ELR (cell line): ENCODE measurements around the gene TBL3.
"Not testable (repeated sequence)": the region's sequence is repeated elsewhere in the genome, so short reads cannot be mapped to it uniquely, and the experiment has no call there.

ENCODE experiments used
- DNase-seq: peaks from one replicate; pipeline ENCODE4 v3.0.0-alpha.2; 2015; ENCODE audit warnings: low read depth

Gene TBL3

DNA sequence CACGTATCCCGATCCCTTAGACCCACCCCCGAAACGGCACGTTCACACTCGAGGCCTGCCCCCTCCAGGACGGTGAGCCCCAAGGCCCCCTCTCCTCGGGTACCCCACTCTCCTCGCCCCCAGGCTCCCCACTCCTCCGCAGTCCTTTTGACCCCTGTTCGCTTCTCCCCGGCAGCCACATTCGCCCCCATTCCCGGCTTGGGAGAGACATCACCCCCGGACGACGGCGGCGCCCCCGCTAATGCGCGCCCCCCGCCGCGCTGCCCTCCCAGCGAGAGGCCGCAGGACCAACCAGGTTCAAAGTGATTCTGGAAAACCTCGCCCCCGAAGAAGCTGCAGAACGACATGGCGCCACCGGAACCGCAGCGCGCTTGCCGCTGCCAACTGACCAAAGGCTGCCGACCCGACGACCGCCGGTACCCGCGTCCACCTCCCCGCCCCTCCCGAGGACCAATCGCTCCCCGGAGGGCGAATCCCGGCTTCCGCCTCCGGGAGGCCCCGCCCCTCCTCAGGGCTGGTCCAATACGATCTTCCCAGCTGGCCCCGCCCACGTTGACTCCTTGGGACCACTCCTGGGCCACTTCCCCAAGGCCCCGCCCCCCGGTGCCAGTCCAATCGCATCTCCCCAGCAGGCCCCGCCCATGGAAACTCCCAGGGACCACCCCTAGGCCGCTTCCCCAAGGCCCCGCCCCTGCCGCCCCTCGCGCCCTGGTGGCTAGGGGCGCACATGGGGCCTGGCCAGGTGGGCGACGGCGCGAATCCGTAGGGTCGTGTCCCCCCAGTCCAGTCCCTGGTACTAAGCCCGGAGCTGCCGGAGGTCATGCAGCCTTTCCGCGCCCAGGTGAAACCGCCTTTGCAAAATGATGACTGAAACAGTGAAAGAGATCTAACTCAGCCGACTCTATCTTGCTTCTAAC lies 28.8 kb upstream of the TBL3 start, which contains the start of gene MSRB1:
TSS of gene MSRB1 (minus strand) at position 390 of the 917 bp plus-strand sequence. CDS start at position 347, 43 bp downstream.
- DNase-seq: peak; percentile 99

DNA sequence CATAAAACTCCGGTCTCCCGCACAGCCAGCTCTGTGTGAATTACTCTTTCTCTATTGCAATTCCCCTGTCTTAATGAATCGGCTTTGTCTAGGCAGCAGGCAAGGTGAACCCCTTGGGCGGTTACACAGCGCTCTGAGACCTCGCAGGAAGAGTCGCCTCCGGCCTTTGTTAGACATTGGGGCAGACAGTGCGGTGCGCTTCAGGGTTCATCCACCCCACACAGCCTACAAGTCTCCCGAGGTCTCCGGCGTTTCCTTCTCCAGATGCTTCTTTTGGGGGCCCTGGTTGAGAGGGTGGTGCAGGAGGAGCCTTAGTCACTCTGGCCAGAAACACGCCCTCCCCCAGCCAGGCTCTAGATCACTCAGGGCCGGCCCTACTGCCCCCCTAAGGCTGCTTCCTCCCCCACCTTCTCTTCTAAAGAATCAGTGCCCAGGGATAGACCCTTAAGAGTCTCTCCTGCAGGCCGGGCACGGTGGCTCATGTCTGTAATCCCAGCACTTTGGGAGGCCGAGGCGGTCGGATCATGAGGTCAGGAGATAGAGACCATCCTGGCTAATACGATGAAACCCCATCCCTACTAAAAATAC lies 27.1 kb upstream of the TBL3 start:
- no peak for DNase-seq

GRCh38 chr16:1945559-1946391 lies 26.1 kb upstream of the TBL3 start:
- DNase-seq: no peak

GRCh38 chr16:1946495-1947368 lies 25.1 kb upstream of the TBL3 start:
- no peak for DNase-seq

- DNase-seq: no peak
Measured at GRCh38 chr16:1947369-1947670, 24.5 kb upstream of the TBL3 start.

DNA sequence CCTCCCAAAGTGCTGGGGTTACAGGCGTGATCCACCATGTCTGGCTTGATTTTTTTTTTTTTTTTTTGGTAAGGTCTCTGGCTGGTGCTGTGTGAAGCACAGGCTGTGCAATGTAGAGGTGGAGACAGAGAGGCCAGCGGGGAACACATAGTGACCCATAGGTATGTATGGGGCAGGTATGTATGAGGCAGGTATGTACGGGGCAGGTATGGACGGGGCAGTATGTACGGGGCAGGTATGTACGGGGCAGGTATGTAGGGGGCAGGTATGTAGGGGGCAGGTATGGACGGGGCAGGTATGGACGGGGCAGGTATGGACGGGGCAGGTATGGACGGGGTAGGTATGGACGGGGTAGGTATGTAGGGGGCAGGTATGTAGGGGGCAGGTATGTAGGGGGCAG lies 22.3 kb upstream of the TBL3 start:
- DNase-seq: no peak

GRCh38 chr16:1950047-1950446 lies 21.8 kb upstream of the TBL3 start:
- DNase-seq: no peak

- DNase-seq: no peak
Measured at GRCh38 chr16:1950559-1950958, 21.3 kb upstream of the TBL3 start.

DNA sequence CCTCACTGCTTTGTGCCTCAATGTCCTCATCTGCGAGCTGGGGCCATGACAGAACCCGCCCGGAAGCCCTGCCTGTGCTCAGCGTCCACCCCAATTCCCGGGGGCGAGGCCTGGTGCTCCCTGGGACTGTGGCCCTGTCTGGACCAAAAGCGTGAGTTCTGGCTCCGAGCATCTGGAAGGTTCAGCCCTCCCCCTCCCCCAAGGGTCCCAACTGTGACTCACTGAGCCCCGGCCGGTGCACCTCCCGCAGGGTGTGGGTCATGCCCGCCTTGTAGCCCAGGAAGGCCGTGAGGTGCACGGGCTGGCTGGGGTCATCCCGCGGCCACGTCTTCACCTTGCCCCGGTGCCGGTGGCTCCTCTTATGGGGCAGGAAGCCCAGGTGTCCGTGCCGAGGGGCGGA lies 18.1 kb upstream of the TBL3 start:
- no peak for DNase-seq

GRCh38 chr16:1957434-1958142 lies 14.3 kb upstream of the TBL3 start:
- DNase-seq: not testable (repeated sequence)

- DNase-seq: not testable (repeated sequence)
Measured at GRCh38 chr16:1958143-1958491, 13.7 kb upstream of the TBL3 start.

GRCh38 chr16:1958715-1959268 lies 13.1 kb upstream of the TBL3 start:
- no peak for DNase-seq

DNA sequence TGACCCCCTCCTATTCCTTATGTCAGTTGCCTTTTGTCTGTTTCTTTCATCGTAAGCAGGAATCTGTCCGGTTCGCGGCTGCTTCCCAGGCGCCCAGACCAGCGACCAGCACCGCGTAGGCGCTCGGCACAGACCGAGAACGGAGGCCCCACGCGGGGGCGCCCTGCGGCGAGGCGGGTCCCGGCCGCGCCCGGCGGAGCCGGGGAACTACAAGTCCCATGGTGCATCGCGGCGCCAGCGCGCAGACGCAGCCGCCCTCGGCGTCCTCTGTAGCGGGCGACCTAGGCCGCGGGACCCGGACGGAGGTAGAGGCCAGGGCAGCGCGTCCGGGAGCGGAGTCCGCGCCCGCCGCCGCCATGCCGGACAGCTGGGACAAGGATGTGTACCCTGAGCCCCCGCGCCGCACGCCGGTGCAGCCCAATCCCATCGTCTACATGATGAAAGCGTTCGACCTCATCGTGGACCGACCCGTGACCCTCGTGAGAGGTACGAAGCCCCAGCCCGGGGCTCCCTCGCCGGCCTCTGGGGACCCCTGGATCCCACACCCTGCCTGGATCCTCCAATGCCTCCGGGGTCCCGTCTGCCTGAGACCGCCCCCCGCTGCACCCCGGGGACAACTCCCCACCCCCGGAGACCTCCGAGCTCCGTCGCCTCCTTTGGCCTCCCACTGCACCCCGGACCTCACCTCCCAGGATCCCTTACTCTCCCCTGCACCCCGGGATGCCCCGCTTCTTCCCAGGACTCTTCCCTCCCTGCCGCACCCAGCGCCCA lies 12.4 kb upstream of the TBL3 start, which contains the start of gene NDUFB10:
TSS of gene NDUFB10 (plus strand) at position 270 of the 771 bp plus-strand sequence. CDS start at position 357, 87 bp downstream.
- peak; percentile 92 for DNase-seq

DNA sequence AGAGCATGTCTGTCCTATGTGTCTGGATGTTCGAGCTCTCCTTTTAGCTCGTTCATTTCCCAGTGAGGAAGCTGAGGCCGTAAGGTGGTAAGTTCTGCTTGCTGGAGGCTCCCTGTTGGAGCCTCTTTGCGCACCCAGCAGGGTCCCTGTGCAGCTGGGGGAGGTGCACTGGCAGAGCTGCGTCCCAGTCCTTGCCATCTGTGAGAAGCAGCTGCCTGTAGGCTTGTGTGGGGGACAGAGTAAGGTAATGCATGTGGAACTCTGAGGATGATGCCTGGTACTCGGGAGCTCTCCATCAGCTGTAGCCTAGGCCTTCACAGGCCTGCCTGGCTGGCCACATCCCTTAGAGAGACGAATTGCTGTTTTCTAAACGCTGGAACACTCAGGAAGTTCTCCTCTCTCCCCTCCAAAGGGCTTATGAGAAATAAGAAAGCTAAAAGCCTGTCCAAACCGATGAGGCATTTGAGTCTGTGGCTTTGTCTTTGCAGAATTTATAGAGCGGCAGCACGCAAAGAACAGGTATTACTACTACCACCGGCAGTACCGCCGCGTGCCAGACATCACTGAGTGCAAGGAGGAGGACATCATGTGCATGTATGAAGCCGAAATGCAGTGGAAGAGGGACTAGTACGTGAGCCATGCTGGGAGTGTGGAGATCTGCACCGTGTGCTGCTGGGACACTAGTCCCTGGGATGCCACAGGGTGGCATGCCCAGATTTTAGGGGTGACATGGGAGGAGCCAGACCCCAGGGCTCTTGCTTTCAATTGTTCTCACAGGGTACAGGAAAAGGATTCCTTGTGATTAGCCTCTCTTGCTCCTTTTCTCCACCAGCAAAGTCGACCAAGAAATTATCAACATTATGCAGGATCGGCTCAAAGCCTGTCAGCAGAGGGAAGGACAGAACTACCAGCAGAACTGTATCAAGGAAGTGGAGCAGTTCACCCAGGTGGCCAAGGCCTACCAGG lies 10.9 kb upstream of the TBL3 start:
- DNase-seq: peak; percentile 74

- no peak for DNase-seq
Measured at GRCh38 chr16:1961651-1962067, 10.2 kb upstream of the TBL3 start.

DNA sequence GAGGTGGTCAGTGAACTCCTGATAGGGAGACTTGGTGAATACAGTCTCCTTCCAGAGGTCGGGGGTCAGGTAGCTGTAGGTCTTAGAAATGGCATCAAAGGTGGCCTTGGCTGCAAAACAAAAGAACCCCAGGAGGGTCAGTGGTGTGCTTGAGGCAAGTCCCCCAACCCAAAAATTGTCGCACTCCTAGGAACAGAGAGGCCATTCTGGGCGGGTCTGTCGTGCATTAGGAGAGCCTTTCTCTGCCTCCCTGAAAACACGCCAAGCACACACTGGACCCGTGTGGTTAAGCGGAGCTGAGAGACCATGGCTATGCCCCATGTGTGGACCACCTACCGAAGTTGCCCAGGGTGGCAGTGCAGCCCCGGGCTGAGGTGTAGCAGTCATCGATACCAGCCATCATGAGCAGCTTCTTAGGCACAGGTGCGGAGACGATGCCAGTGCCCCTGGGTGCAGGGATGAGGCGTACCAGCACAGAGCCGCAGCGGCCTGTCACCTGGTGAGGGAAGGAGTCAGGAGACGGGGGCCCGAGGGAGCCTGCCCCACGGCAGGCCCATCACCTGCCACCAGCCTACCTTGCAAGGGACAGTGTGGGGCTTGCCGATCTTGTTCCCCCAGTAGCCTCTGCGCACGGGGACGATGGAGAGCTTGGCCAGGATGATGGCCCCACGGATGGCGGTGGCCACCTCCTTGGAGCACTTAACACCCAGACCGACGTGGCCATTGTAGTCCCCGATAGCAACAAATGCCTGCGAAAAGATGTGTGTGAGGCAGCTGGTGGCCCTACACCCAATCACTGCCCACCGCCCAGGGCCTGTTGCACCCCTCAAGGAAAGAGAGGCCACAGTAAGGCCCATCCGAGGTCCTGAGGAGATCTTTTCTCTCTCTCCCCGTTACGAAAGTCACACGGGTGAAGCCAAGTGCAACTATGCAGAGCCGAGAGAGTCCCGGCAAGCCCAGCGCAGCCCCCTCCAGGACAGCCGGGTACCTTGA lies 9.4 kb upstream of the TBL3 start:
- not testable (repeated sequence) for DNase-seq

DNA sequence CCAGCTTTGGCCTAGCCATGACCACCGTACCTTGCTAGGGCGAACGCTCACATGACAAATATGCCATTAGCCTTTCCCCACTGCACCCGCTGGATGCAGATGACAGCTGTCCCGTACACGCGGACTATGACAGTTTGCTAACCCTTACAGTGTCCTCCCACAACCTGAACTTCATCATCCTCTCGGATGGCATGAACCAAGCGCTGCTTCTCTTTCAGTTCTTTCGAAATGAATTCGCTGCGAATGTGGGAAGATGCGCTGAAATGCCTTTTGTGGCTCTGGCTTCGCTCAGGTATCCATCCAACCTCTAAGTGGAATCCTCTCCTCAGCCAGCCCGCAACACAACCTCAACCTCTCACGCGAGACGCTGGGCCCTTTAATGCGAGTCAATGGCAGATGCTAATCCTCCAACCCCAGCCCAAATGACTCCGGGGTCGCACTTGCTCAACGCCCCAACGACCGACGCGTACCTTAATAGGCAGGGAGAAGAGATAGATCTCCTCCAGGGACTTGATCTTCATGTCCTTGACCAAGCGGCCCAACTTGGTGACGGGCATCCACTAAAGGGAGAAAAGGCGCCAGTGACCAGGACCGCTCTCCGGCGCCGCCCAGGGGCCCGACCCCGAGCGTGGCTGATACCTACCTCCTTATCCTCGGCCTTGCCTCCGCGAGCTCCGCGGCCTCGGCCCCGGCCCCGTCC lies 7.9 kb upstream of the TBL3 start:
- DNase-seq: peak; percentile 39
